Astrocyte (in vitro differentiated cells and primary cell): ENCODE data around the gene GJB5.

ENCODE experiments used
- EZH2 ChIP-seq: IDR thresholded peaks from 2 replicates; pipeline ENCODE4 v1.6.1; 2012; ENCODE audit warnings: mild to moderate bottlenecking, low read length, inconsistent platforms; ENCODE audit not compliant: insufficient read depth
- TF ChIP-seq, protein P1 (sequence below): IDR thresholded peaks from 2 replicates; pipeline ENCODE4 v1.5.1; 2011; ENCODE audit warnings: low read depth, mild to moderate bottlenecking, inconsistent platforms, low read length, moderate library complexity; ENCODE audit not compliant: insufficient read depth

DNA sequence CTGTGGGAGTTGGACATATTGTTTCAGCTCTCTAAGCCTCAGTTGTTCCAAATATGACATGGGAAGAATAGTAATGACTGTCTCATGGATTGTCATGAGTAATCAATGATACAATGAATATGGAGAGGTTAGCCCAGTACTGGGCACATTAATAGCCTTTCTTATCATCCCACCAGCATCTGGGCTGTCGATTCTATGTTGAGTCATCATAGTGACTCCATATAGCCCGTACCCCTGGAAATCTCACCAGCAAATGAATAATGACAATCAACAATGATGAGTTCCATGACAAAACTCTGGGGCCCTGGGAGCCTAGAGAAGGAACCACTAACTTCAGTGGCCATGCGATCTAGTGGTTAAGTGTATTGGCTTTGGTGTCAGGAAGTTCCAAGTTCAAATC, 39.7 kb upstream of the GJB5 start:
- TF ChIP-seq, protein P1, sequence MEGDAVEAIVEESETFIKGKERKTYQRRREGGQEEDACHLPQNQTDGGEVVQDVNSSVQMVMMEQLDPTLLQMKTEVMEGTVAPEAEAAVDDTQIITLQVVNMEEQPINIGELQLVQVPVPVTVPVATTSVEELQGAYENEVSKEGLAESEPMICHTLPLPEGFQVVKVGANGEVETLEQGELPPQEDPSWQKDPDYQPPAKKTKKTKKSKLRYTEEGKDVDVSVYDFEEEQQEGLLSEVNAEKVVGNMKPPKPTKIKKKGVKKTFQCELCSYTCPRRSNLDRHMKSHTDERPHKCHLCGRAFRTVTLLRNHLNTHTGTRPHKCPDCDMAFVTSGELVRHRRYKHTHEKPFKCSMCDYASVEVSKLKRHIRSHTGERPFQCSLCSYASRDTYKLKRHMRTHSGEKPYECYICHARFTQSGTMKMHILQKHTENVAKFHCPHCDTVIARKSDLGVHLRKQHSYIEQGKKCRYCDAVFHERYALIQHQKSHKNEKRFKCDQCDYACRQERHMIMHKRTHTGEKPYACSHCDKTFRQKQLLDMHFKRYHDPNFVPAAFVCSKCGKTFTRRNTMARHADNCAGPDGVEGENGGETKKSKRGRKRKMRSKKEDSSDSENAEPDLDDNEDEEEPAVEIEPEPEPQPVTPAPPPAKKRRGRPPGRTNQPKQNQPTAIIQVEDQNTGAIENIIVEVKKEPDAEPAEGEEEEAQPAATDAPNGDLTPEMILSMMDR, result no peak
- TF ChIP-seq EZH2, result no peak
